ENCODE data around the gene RIBC2.
"Not testable (repeated sequence)": the region's sequence is repeated elsewhere in the genome, so short reads cannot be mapped to it uniquely, and the experiment has no call there.

The RIBC2 gene

DNA sequence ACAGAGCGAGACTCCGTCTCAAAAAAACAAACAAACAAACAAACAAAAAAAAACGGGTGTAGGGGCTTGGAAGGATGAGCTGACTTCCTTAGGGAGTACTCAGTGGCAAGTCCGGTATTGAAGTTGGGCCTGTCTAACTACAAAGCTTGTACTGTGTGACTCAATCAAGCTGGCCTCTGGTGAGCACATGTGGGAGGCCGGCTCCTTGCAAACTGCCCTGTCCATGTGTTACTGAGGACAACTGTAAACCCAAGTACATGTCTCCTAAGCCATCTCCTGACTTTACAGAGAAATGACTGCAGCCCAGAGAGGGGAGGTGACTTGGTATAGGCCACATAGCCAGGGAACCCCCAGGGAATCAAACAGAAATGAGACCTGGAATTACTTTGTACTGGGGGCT, 11.6 kb downstream of the RIBC2 start:
- DNase-seq (ENCODE audit: low read depth in 2 of 2): no peak

DNA sequence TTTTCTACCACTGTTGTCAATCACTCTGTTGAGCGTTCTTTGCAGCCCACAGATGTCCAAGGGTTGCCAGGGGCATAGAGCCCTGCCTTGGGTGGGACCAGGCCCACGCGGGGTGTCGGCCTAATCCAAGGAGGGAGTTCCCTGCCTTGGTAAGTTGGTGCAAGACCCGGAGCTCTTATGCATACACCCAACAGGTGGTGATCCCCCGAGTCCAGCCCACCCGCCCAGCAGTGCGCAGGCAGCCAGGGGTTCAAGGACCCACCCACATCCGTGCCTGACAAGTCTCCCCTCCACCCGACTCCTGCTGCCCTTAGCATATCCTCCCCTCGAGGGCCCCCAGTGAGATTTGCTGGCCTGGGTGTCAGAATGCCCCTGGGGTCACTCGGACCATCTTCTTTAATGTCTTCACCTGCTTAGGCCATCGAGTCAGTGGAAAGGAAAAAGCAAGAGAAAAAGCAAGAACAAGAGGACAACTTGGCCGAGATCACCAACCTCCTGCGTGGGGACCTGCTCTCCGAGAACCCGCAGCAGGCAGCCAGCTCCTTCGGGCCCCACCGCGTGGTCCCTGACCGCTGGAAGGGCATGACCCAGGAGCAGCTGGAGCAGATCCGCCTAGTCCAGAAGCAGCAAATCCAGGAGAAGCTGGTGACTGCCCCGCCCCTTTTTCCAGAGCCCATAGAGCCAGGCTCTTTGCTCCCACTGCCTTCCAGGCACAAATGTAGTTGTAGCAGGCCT, 12.2 kb downstream of the RIBC2 start:
- no peak for DNase-seq (ENCODE audit: low read depth in 2 of 2)

GRCh38 chr22:45426387-45426786, 12.9 kb downstream of the RIBC2 start:
- DNase-seq (ENCODE audit: low read depth in 2 of 2): no peak

DNA sequence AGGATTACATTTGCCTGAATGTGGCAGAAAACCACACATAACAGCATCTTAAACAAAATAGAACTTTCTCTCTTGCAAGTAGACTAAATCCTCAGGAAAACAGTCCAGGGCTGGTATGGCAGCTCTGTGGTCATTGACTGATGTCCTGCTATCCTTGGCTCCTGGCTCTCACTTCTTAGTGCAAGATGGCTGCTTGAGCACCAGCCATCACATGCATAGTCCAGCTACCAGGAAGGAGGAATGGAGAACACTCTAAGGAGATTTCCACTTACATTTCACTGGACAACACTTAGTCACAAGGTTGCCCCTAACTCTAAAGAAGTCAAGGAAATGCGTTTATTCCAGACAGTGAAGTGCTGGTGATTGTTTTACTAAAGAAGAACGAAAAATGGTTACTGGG, 13.6 kb downstream of the RIBC2 start:
- no peak for DNase-seq (ENCODE audit: low read depth in 2 of 2)

- DNase-seq (ENCODE audit: low read depth in 2 of 2): no peak
Observed at GRCh38 chr22:45428391-45429385, 15.2 kb downstream of the RIBC2 start.

DNA sequence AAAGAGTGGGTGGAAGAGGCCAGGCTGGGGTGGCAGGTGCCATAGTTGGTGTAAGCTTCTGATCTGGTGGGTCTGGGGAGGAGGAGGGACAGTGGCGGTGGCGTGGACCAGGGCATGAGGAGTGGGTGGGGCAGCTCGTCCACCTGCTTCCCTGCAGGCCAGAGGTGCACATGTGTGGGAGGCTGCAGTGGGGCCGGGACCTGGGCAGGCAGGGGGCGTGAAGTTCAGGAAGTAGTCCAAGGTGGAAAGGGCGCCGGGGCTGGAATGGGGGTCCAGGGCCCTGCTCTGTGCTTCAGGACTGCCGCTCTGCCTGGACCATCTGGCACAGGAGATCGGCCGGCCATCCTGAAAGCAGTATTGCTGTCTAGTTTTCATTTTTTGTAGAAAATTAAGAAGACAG, 15.9 kb downstream of the RIBC2 start:
- no peak for DNase-seq (ENCODE audit: low read depth in 2 of 2)

- DNase-seq (ENCODE audit: low read depth in 2 of 2): no peak
Observed at GRCh38 chr22:45429981-45430775, 16.7 kb downstream of the RIBC2 start.

DNA sequence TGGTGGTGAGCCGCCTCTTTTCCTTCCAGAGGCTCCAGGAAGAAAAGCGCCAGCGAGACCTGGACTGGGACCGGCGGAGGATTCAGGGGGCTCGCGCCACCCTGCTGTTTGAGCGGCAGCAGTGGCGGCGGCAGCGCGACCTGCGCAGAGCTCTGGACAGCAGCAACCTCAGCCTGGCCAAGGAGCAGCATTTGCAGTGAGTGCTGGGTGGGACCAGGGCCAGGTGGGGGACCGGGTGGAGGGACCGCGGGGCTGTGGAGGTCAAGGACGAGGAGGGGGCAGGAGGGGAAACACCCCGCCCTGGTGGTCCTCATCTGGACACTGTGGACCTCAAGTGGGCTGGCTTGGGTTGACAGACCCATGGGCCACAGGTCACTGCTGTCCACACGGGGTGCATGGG, 17.4 kb downstream of the RIBC2 start:
- DNase-seq (ENCODE audit: low read depth in 2 of 2): no peak

GRCh38 chr22:45434981-45435380, 21.5 kb downstream of the RIBC2 start:
- DNase-seq (ENCODE audit: low read depth in 2 of 2): no peak

- peak; percentile 65 to 66 for DNase-seq (ENCODE audit: low read depth in 2 of 2)
Observed at GRCh38 chr22:45435544-45436139, 22.1 kb downstream of the RIBC2 start.

DNA sequence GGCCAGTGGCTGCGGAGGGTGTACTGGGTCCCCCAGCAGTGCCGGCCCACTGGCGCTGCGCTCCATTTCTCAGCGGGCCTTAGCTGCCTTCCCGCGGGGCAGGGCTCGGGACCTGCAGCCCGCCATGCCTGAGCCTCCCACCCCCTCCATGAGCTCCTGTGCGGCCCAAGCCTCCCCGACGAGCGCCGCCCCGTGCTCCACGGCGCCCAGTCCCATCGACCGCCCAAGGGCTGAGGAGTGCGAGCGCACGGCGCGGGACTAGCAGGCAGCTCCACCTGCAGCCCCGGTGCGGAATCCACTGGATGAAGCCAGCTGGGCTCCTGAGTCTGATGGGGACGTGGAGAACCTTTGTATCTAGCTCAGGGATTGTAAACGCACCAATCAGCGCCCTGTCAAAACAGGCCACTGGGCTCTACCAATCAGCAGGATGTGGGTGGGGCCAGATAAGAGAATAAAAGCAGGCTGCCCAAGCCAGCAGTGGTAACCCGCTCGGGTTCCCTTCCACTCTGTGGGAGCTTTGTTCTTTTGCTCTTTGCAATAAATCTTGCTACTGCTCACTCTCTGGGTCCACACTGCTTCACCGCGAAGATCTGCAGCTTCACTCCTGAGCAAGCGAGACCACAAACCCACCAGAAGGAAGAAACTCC, 23.5 kb downstream of the RIBC2 start:
- not testable (repeated sequence) for DNase-seq (ENCODE audit: low read depth in 2 of 2)

- DNase-seq (ENCODE audit: low read depth in 2 of 2): no peak
Observed at GRCh38 chr22:45438336-45438735, 24.8 kb downstream of the RIBC2 start.

GRCh38 chr22:45440688-45441087, 27.2 kb downstream of the RIBC2 start:
- not testable (repeated sequence) for DNase-seq (ENCODE audit: low read depth in 2 of 2)

GRCh38 chr22:45441138-45441537, 27.6 kb downstream of the RIBC2 start:
- DNase-seq (ENCODE audit: low read depth in 2 of 2): peak in 1 of 2 donors; percentile 4

DNA sequence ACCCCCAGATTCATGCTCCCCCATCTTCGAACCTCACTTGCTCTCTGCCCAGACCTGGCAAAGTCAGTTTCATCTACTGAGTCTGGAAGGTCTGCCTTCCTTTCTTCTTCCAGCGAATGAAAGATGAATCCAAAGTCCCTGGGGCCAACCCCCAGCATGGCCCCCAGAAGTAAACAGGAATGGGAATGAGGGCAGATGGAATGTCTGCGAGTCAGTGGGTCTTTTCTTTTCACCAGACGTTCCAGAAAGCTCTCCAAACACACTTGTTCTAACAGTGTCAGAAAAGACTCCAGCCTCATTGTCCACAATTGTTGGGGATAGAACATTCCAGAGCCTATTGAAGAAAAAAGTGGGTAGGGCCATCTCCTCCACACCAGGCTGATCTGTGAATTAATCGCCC, 28.6 kb downstream of the RIBC2 start:
- no peak for DNase-seq (ENCODE audit: low read depth in 2 of 2)

- DNase-seq (ENCODE audit: low read depth in 2 of 2): no peak
Observed at GRCh38 chr22:45444168-45444567, 30.7 kb downstream of the RIBC2 start.

DNA sequence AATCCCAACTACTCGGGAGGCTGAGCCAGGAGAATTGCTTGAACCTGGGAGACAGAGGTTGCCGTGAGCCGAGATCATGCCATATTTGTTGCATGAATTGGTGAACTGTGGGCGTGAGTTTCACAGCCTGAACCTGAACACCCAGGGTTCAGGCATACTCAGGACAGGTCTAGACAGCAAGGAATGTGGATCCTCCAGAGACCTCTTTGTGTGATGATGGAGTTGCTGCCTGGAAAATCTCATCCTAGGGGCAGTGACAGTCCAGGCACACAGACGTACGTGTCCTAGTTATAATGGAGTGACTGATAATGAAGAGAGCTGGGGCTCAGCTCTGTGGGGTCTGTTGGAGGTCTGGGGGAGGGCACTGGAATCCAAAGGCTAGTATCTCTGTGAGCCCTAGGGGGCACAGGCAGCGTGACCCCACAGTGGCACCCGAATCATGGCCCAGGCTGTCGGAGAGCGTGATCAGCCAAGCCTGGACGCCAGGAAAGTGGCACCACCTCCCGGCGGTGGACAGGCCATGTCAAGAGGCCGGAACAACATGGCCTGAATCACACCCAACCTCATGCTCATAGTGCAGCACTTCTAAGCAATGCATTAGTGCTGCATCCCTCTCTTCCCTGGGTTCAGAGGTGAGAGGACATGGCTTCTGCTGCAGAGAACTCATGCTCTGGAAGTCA, 31.7 kb downstream of the RIBC2 start:
- no peak for DNase-seq (ENCODE audit: low read depth in 2 of 2)

DNA sequence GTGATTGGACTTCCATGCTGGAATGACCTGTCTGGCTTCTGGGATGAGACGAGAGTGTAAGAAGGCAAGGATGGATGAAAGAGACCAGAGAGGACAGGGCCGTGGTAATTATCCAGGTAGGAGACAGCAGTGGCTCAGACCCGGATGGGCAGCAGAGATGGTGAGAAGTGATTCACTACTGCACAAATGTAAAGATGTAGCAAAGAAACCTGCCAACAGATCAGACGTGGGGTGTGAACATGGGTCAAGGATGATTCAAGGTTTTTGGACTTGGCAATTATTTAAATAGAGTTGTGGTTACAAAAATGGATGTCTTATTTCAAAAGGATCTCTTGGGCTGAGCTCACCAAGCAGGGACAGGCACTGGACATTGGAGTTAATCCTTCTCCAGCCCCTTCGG, 32.7 kb downstream of the RIBC2 start:
- DNase-seq (ENCODE audit: low read depth in 2 of 2): no peak

- not testable (repeated sequence) for DNase-seq (ENCODE audit: low read depth in 2 of 2)
Observed at GRCh38 chr22:45447596-45447995, 34.1 kb downstream of the RIBC2 start.

DNA sequence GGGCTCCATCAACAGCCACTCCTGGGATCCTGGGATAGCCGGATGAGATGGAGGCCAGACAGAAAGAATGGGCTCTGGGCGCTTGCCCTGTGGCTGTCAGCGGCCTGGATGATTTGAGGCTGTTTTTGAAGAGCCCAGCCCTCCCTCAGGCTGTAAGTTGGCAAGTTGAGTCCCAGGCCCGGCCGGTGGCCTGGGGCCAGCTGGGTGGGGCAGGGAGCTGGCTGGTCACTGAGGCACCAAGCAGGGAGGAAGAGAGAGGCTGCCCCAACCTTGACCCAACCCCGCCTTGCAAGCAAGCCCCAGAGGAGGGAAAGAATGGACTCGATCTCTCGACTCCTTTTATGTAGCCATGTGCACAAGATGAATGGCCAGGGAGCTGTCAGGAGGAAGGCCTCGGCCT, 34.9 kb downstream of the RIBC2 start:
- DNase-seq (ENCODE audit: low read depth in 2 of 2): no peak

Measured in stimulated activated CD8-positive, alpha-beta memory T cell treated with anti-CD3 and anti-CD28 coated beads, Interleukin-2, amount 100 ng/mL, for 48 hours (primary cell).